Neural cell (in vitro differentiated cells): ENCODE measurements around the gene MLLT6. TPM values are rescaled to one million over a fixed set of nuclear protein-coding genes. Genes with fewer than 3 reads are reported as not detected.

Experiments
- H2AFZ ChIP-seq: fragments of 200-600, 300-800 bp; sonication (generic), shearing (Covaris generic); 2 replicates; pipeline ENCODE4 v1.6.0; 2014; ENCODE audit warnings: low read depth, mild to moderate bottlenecking, antibody characterized with exemption, low read length, moderate library complexity
- H3F3A ChIP-seq: fragments of 200-600 bp; shearing (Covaris generic); 2 replicates; pipeline ENCODE4 v1.6.1; 2016; ENCODE audit warnings: mild to moderate bottlenecking, moderate library complexity, mixed read lengths, antibody characterized with exemption, low read length; ENCODE audit not compliant: insufficient read depth, poor library complexity, severe bottlenecking
- H3K27ac ChIP-seq: fragments of 200-600, 300-800 bp; sonication (generic), shearing (Covaris generic); 2 replicates; pipeline ENCODE4 v1.5.1; 2014; ENCODE audit warnings: mild to moderate bottlenecking, low read length, moderate library complexity
- H3K27me3 ChIP-seq: fragments of 300-800, 200-600 bp; sonication (generic), shearing (Covaris generic); 2 replicates; pipeline ENCODE4 v1.6.0; 2014; ENCODE audit warnings: mild to moderate bottlenecking, low read depth, low read length, moderate library complexity; ENCODE audit not compliant: insufficient read depth
- H3K36me3 ChIP-seq: fragments of 300-800, 200-600 bp; sonication (generic), shearing (Covaris generic); 2 replicates; pipeline ENCODE4 v1.5.1; 2014; ENCODE audit warnings: mild to moderate bottlenecking, antibody characterized with exemption, low read length, moderate library complexity; ENCODE audit not compliant: insufficient read depth
- H3K4me2 ChIP-seq: fragments of 300-800, 200-600 bp; sonication (generic), shearing (Covaris generic); 2 replicates; pipeline ENCODE4 v1.6.0; 2014; ENCODE audit warnings: mild to moderate bottlenecking, low read length
- H3K4me3 ChIP-seq: fragments of 300-800, 200-600 bp; sonication (generic), shearing (Covaris generic); 2 replicates; pipeline ENCODE4 v1.5.1; 2014; ENCODE audit warnings: mild to moderate bottlenecking, low read length, moderate library complexity
- H3K79me2 ChIP-seq: fragments of 200-600 bp; shearing (Covaris generic); replicated peaks from 2 replicates; pipeline ENCODE4 v1.6.0; 2014; ENCODE audit warnings: mild to moderate bottlenecking, low read length, moderate library complexity; ENCODE audit not compliant: insufficient read depth
- H3K9ac ChIP-seq: fragments of 300-800, 200-600 bp; sonication (generic), shearing (Covaris generic); 2 replicates; pipeline ENCODE4 v1.6.1; 2016; ENCODE audit warnings: mild to moderate bottlenecking, low read length, mixed read lengths
- H3K9me2 ChIP-seq: fragments of 200-600 bp; shearing (Covaris generic); 2 replicates; pipeline ENCODE4 v1.6.1; 2016; ENCODE audit warnings: mild to moderate bottlenecking, low read length, mixed read lengths; ENCODE audit not compliant: insufficient read depth
- H3K9me3 ChIP-seq: fragments of 200-600, 300-800 bp; sonication (generic), shearing (Covaris generic); 2 replicates; pipeline ENCODE4 v1.6.1; 2016; ENCODE audit warnings: mild to moderate bottlenecking, mixed run types, low read length, moderate library complexity, mixed read lengths
- H4K20me1 ChIP-seq: fragments of 200-600 bp; shearing (Covaris generic); 2 replicates; pipeline ENCODE4 v1.6.1; 2016; ENCODE audit warnings: mild to moderate bottlenecking, mixed run types; ENCODE audit not compliant: insufficient read depth
- CTCF ChIP-seq: fragments of 450-650 bp; IDR thresholded peaks from 2 replicates; pipeline ENCODE4 v1.5.1; 2014; ENCODE audit warnings: antibody characterized with exemption, mild to moderate bottlenecking, moderate library complexity; ENCODE audit not compliant: poor library complexity, severe bottlenecking
- EP300 ChIP-seq: fragments of 450-650 bp; conservative IDR thresholded peaks from 2 replicates; pipeline ENCODE4 v1.6.1; 2014; ENCODE audit warnings: antibody characterized with exemption, mild to moderate bottlenecking, moderate library complexity; ENCODE audit not compliant: poor library complexity, severe bottlenecking
- EZH2 ChIP-seq: fragments of 200-600, 300-800 bp; shearing (Covaris generic), sonication (generic); IDR thresholded peaks from 2 replicates; pipeline ENCODE4 v1.6.1; 2014; ENCODE audit warnings: antibody characterized with exemption, low read length, borderline replicate concordance, mild to moderate bottlenecking; ENCODE audit not compliant: insufficient read depth, poor library complexity, severe bottlenecking
- MXI1 ChIP-seq: fragments of 450-650 bp; conservative IDR thresholded peaks from 2 replicates; pipeline ENCODE4 v1.6.1; 2014; ENCODE audit warnings: antibody characterized with exemption, mild to moderate bottlenecking; ENCODE audit not compliant: poor library complexity, severe bottlenecking
- POLR2AphosphoS5 ChIP-seq: IDR thresholded peaks from 2 replicates; pipeline ENCODE4 v1.6.1; 2012
- RAD21 ChIP-seq: fragments of 450-650 bp; conservative IDR thresholded peaks from 2 replicates; pipeline ENCODE4 v1.6.1; 2014; ENCODE audit warnings: antibody characterized with exemption, mild to moderate bottlenecking, moderate library complexity
- REST ChIP-seq: IDR thresholded peaks from 2 replicates; pipeline ENCODE4 v1.6.1; 2012; ENCODE audit warnings: borderline replicate concordance
- SMC3 ChIP-seq: fragments of 450-650 bp; conservative IDR thresholded peaks from 2 replicates; pipeline ENCODE4 v1.6.1; 2014; ENCODE audit warnings: antibody characterized with exemption, mild to moderate bottlenecking, moderate library complexity; ENCODE audit not compliant: poor library complexity
- TAF1 ChIP-seq: IDR thresholded peaks from 2 replicates; pipeline ENCODE4 v1.6.1; 2012; ENCODE audit warnings: low read depth
- polyA plus RNA-seq: library from polyadenylated mRNA; depleted of rRNA; stranded (reverse); fragments of >200 nt; gene quantifications from 2 replicates; pipeline ENCODE4 v1.2.3, GENCODE V29; 2014

Gene MLLT6
- polyA plus RNA-seq, 1 donor from 2014 or later = 19.7 TPM

DNA sequence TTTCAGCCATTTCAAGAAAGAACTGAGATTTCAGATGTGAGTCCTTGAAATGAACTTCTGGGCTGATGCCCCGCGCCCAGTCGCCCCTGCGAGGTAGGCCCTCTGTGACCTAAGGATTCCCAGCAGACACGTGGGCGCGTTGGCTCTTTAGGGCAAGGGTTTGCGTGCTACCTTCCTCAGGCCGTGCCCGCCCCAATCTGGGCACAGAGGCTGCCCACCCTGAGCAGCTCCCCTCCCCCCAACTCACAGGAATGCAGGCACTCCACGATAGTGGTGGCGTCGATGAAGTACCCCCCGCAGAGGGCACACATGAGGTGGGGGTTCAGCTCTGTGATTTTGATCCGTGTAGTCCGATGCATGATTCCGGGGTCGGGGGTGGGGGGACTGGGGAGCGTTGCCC is 35.0 kb downstream of the MLLT6 start:
- TF ChIP-seq RAD21 (no peak), REST (no peak), TAF1 (no peak), EP300 (no peak), POLR2AphosphoS5 (no peak), SMC3 (no peak), EZH2 (no peak), CTCF (no peak), MXI1 (no peak)
- Histone ChIP-seq H3K36me3 (no peaks in the 10 kb centered on the region), H4K20me1 (peaks cover 23% of the 10 kb centered on the region)

DNA sequence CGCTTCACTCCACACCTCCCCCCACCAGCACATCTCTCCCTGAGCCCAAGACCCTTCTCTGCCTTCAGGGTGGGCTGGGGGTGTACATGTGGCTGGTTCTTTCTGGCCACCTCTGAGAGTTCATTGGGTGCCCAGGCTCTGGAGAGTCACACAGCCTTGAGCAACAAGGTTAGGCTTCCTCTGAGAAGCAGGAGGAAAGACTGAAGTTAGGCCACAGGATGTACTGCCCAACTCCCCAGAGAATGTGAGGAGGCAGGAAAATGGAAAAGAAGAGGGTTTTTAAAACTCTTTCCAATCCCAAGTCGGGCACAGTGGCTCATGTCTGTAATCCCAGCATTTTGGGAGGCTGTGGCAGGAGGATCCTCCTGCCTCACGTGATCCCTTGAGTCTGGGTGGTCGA is 35.7 kb downstream of the MLLT6 start:
- peaks cover 23% of the 10 kb centered on the region for H4K20me1 ChIP-seq
- H3K27ac ChIP-seq = no peak overlapping the region
- H3K79me2 ChIP-seq = peaks cover 59% of the 10 kb centered on the region
- TF ChIP-seq MXI1 (no peak), POLR2AphosphoS5 (no peak)
- no peak overlapping the region for H3K4me3 ChIP-seq
- no peaks in the 10 kb centered on the region for H3K9me3 ChIP-seq
- H2AFZ ChIP-seq = no peak overlapping the region
- H3K9ac ChIP-seq = no peak overlapping the region
- H3F3A ChIP-seq = no peaks in the 10 kb centered on the region
- H3K27me3 ChIP-seq = no peaks in the 10 kb centered on the region
- H3K9me2 ChIP-seq = no peaks in the 10 kb centered on the region
- no peak overlapping the region for H3K4me2 ChIP-seq
- no peaks in the 10 kb centered on the region for H3K36me3 ChIP-seq

More for the DNA sequence above, 35.0 kb downstream of the MLLT6 start:
- Histone ChIP-seq H3K9me2 (no peaks in the 10 kb centered on the region), H3K4me2 (no peak overlapping the region), H3K27ac (no peak overlapping the region), H3K4me3 (no peak overlapping the region), H3K79me2 (peaks cover 52% of the 10 kb centered on the region), H2AFZ (no peak overlapping the region), H3F3A (no peaks in the 10 kb centered on the region), H3K9me3 (no peaks in the 10 kb centered on the region), H3K9ac (no peak overlapping the region), H3K27me3 (no peaks in the 10 kb centered on the region)

DNA sequence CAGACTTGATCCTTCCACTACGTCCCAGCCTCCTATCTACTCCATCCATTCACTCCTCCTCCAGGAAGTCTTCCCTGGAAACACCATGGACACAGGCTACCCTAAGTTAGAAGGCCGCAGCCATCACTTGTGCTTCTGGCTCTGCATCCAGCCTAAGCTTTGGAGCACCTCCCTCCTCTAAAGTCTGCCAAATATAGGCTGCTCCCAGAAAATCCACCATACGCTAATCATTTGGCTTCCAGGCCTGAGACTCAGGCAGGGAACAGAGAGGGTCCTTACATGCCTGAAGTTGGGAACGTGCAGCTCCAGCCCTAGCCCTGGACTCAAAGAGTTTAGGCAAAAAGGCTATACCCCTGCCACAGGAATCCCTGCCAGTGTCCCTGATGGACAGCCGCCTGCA is 36.4 kb downstream of the MLLT6 start:
- peak overlapping the region; percentile 62 for H3K4me3 ChIP-seq
- H3F3A ChIP-seq = no peaks in the 10 kb centered on the region
- H3K9ac ChIP-seq = peak overlapping the region; percentile 59
- H3K27ac ChIP-seq = no peak overlapping the region
- peaks cover 66% of the 10 kb centered on the region for H3K79me2 ChIP-seq
- no peaks in the 10 kb centered on the region for H3K9me2 ChIP-seq
- H3K9me3 ChIP-seq = no peaks in the 10 kb centered on the region
- H3K36me3 ChIP-seq = no peaks in the 10 kb centered on the region
- no peaks in the 10 kb centered on the region for H3K27me3 ChIP-seq
- no peak overlapping the region for H3K4me2 ChIP-seq
- no peak overlapping the region for H2AFZ ChIP-seq
- H4K20me1 ChIP-seq = peaks cover 23% of the 10 kb centered on the region
- no peak for TF ChIP-seq EP300
